SU-DHL-6 (cell line): ENCODE data around the gene TMSB15B.
"Not testable (repeated sequence)": the region's sequence is repeated elsewhere in the genome, so short reads cannot be mapped to it uniquely, and the experiment has no call there.

Source experiments
- H2AFZ ChIP-seq: fragments of 200-600 bp; sonication (generic); 2 replicates; pipeline ENCODE4 v1.6.1; 2014; ENCODE audit warnings: low read depth, mild to moderate bottlenecking, moderate library complexity, mixed read lengths, antibody characterized with exemption, low read length; ENCODE audit not compliant: severe bottlenecking
- H3F3A ChIP-seq: fragments of 200-600 bp; shearing (Covaris generic); 2 replicates; pipeline ENCODE4 v1.6.0; 2016; ENCODE audit warnings: antibody characterized with exemption, mild to moderate bottlenecking; ENCODE audit not compliant: insufficient read depth
- H3K27ac ChIP-seq: fragments of 200-600 bp; sonication (generic); 2 replicates; pipeline ENCODE4 v1.5.1; 2016; ENCODE audit warnings: low read depth, mild to moderate bottlenecking, low read length, moderate library complexity, mixed read lengths
- H3K27me3 ChIP-seq: fragments of 200-600 bp; sonication (generic), shearing (Covaris generic); 2 replicates; pipeline ENCODE4 v1.6.0; 2014; ENCODE audit warnings: mild to moderate bottlenecking, low read length
- H3K36me3 ChIP-seq: fragments of 200-600 bp; sonication (generic); 2 replicates; pipeline ENCODE4 v1.6.1; 2014; ENCODE audit warnings: mild to moderate bottlenecking, low read length, mixed read lengths
- H3K4me2 ChIP-seq: fragments of 300-600, 200-600 bp; shearing (Covaris generic), sonication (generic); 2 replicates; pipeline ENCODE4 v1.6.0; 2014; ENCODE audit warnings: low read length, low read depth, mild to moderate bottlenecking; ENCODE audit not compliant: poor library complexity, severe bottlenecking
- H3K4me3 ChIP-seq: fragments of 200-600 bp; sonication (generic); 2 replicates; pipeline ENCODE4 v1.5.1; 2014; ENCODE audit warnings: antibody characterized with exemption, low read length, mild to moderate bottlenecking, mixed read lengths; ENCODE audit not compliant: insufficient read depth, poor library complexity, severe bottlenecking
- H3K79me2 ChIP-seq: fragments of 200-600 bp; sonication (generic); 2 replicates; pipeline ENCODE4 v1.6.1; 2014; ENCODE audit warnings: mild to moderate bottlenecking, low read length, moderate library complexity; ENCODE audit not compliant: insufficient read depth
- H3K9ac ChIP-seq: fragments of 200-600 bp; sonication (generic); 2 replicates; pipeline ENCODE4 v1.7.0; 2014; ENCODE audit warnings: mild to moderate bottlenecking, low read length
- H3K9me2 ChIP-seq: fragments of 200-600 bp; sonication (generic); replicated peaks from 2 replicates; pipeline ENCODE4 v1.6.1; 2014; ENCODE audit warnings: low read length; ENCODE audit not compliant: insufficient read depth
- H3K9me3 ChIP-seq: fragments of 200-600 bp; sonication (generic); 2 replicates; pipeline ENCODE4 v1.6.1; 2014; ENCODE audit warnings: low read length, mixed read lengths; ENCODE audit not compliant: insufficient read depth
- H4K20me1 ChIP-seq: fragments of 200-600 bp; sonication (generic); 2 replicates; pipeline ENCODE4 v1.6.1; 2014; ENCODE audit warnings: low read depth, mild to moderate bottlenecking, antibody characterized with exemption, low read length, moderate library complexity, mixed read lengths
- CTCF ChIP-seq: fragments of 200-600 bp; sonication (generic); IDR thresholded peaks from one replicate; pipeline ENCODE4 v1.5.1; 2017; ENCODE audit warnings: antibody characterized with exemption, mild to moderate bottlenecking, low read length, moderate library complexity; ENCODE audit not compliant: insufficient read depth, poor library complexity, severe bottlenecking
- EZH2phosphoT487 ChIP-seq: fragments of 200-600 bp; sonication (generic), shearing (Covaris generic); conservative IDR thresholded peaks from 2 replicates; pipeline ENCODE4 v1.6.1; 2018; ENCODE audit warnings: mild to moderate bottlenecking, antibody characterized with exemption, low read length, moderate library complexity, mixed read lengths

The TMSB15B gene

GRCh38 chrX:103962411-103963278, at the start of gene TMSB15B:
Gene TMSB15B (plus strand): TSS chrX:103962627.
- H3K4me3 ChIP-seq, H3K9ac ChIP-seq, H3K79me2 ChIP-seq, H3K27ac ChIP-seq, H3K9me2 ChIP-seq, H3F3A ChIP-seq, H3K4me2 ChIP-seq, H3K36me3 ChIP-seq, H2AFZ ChIP-seq, H3K27me3 ChIP-seq, H3K9me3 ChIP-seq, H4K20me1 ChIP-seq: not testable (repeated sequence)

GRCh38 chrX:103913356-103914020, 48.9 kb upstream of the TMSB15B start:
- H2AFZ ChIP-seq, result no peak overlapping the region
- no peaks in the 10 kb centered on the region for H3F3A ChIP-seq
- no peak overlapping the region for H3K4me3 ChIP-seq
- no peaks in the 10 kb centered on the region for H4K20me1 ChIP-seq
- no peaks in the 10 kb centered on the region for H3K79me2 ChIP-seq
- H3K4me2 ChIP-seq, result no peak overlapping the region
- no peak overlapping the region for H3K9ac ChIP-seq
- no peaks in the 10 kb centered on the region for H3K9me3 ChIP-seq
- no peak overlapping the region for H3K27ac ChIP-seq
- no peaks in the 10 kb centered on the region for H3K27me3 ChIP-seq
- H3K9me2 ChIP-seq, result no peaks in the 10 kb centered on the region
- H3K36me3 ChIP-seq, result no peaks in the 10 kb centered on the region
- TF ChIP-seq CTCF, result no peak
- TF ChIP-seq EZH2phosphoT487, result no peak

DNA sequence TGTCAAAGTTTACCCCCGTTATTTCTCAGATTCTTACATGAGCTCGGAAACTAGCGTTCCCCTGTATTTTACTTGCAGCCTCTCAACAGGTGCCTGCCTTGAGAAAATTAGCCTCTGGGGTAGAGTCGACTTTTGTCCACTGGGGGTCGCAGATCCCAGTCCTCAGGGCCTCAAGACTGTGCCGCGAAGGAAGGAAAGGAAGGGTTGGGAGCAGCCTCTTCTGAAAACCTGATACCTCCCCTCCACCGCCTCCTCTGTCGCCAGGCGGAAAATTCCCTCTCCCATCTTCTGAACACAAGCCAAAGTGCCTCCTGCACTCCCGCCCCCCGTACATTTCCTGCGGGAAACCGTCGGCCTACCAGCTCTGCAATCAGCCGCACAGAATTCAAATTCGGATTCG, 44.4 kb upstream of the TMSB15B start:
- Histone ChIP-seq H3K9ac (peak overlapping the region; percentile 78), H3K27me3 (no peaks in the 10 kb centered on the region), H3K9me2 (no peaks in the 10 kb centered on the region), H3K4me2 (peak overlapping the region; percentile 82), H3K36me3 (no peaks in the 10 kb centered on the region), H2AFZ (peak overlapping the region; percentile 66), H3K79me2 (peaks cover 17% of the 10 kb centered on the region; the same call in 1 of the 2 replicates), H4K20me1 (no peaks in the 10 kb centered on the region), H3K27ac (peak overlapping the region; percentile 90), H3K9me3 (no peaks in the 10 kb centered on the region), H3F3A (0 out of 2 replicates have a peak, but pooled peaks cover 4% of the 10 kb centered on the region), H3K4me3 (peak overlapping the region; percentile 64)
- TF ChIP-seq CTCF (peak; percentile 33), EZH2phosphoT487 (no peak)
